ENCODE results near the gene PERCC1.
"Not testable (repeated sequence)": the region's sequence is repeated elsewhere in the genome, so short reads cannot be mapped to it uniquely, and the experiment has no call there.

PERCC1 gene

GRCh38 chr16:1434644-1435592 is 4.0 kb downstream of the PERCC1 start:
- no peak for DNase-seq (ENCODE audit: low read depth)

- DNase-seq (ENCODE audit: low read depth): no peak
Observed at GRCh38 chr16:1435921-1436697, 5.2 kb downstream of the PERCC1 start.

GRCh38 chr16:1436731-1437355 is 6.0 kb downstream of the PERCC1 start:
- DNase-seq (ENCODE audit: low read depth): no peak

GRCh38 chr16:1437606-1438005 is 6.7 kb downstream of the PERCC1 start:
- DNase-seq (ENCODE audit: low read depth): no peak

GRCh38 chr16:1438229-1439057 is 7.6 kb downstream of the PERCC1 start:
- no peak for DNase-seq (ENCODE audit: low read depth)

- no peak for DNase-seq (ENCODE audit: low read depth)
Observed at GRCh38 chr16:1439058-1439698, 8.3 kb downstream of the PERCC1 start.

GRCh38 chr16:1439699-1440074 is 8.8 kb downstream of the PERCC1 start:
- DNase-seq (ENCODE audit: low read depth): not testable (repeated sequence)

GRCh38 chr16:1441391-1441829 is 10.5 kb downstream of the PERCC1 start:
- no peak for DNase-seq (ENCODE audit: low read depth)

- DNase-seq (ENCODE audit: low read depth): no peak
Observed at GRCh38 chr16:1442697-1443096, 11.8 kb downstream of the PERCC1 start.

GRCh38 chr16:1443403-1443973 is 12.6 kb downstream of the PERCC1 start:
- DNase-seq (ENCODE audit: low read depth): no peak

GRCh38 chr16:1443980-1444729 is 13.3 kb downstream of the PERCC1 start, which contains the start of gene CCDC154:
TSS of gene CCDC154 (minus strand) at chr16:1444556. CDS start at chr16:1444322, 234 bp downstream.
- DNase-seq (ENCODE audit: low read depth): no peak

- DNase-seq (ENCODE audit: low read depth): no peak
Observed at GRCh38 chr16:1444730-1445517, 14.0 kb downstream of the PERCC1 start.

GRCh38 chr16:1445518-1446203 is 14.8 kb downstream of the PERCC1 start:
- DNase-seq (ENCODE audit: low read depth): no peak

- no peak for DNase-seq (ENCODE audit: low read depth)
Observed at GRCh38 chr16:1446296-1447080, 15.6 kb downstream of the PERCC1 start.

- no peak for DNase-seq (ENCODE audit: low read depth)
Observed at GRCh38 chr16:1447965-1448364, 17.1 kb downstream of the PERCC1 start.

- DNase-seq (ENCODE audit: low read depth): no peak
Observed at GRCh38 chr16:1448536-1449116, 17.7 kb downstream of the PERCC1 start.

- no peak for DNase-seq (ENCODE audit: low read depth)
Observed at GRCh38 chr16:1449201-1449788, 18.4 kb downstream of the PERCC1 start.
